Measurements from ENCODE around the gene SPESP1.
"Not testable (repeated sequence)": the region's sequence is repeated elsewhere in the genome, so short reads cannot be mapped to it uniquely, and the experiment has no call there.

SPESP1 gene

GRCh38 chr15:68966996-68967395 is 36.7 kb downstream of the SPESP1 start:
- no peak for ATAC-seq

DNA sequence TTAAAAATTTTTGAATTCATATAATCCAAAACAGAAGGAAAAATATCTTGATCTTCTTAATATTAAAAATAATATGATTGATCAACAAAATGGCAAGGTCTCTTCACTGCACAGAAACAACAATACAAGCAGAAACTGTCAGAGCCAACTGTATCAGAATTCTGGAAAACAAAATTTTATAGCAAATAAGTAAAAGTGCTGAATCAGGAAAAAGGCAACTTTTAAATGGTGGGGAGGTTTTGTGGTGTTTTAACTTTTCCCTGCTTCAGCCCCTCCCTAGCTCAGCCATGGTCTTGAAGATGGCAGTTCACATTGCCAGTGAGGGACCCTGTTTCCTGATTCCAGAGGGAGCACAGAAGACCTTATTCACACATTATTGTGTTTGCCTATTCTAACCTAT is 37.6 kb downstream of the SPESP1 start:
- no peak for ATAC-seq

GRCh38 chr15:68969298-68969697 is 39.0 kb downstream of the SPESP1 start:
- ATAC-seq = no peak

DNA sequence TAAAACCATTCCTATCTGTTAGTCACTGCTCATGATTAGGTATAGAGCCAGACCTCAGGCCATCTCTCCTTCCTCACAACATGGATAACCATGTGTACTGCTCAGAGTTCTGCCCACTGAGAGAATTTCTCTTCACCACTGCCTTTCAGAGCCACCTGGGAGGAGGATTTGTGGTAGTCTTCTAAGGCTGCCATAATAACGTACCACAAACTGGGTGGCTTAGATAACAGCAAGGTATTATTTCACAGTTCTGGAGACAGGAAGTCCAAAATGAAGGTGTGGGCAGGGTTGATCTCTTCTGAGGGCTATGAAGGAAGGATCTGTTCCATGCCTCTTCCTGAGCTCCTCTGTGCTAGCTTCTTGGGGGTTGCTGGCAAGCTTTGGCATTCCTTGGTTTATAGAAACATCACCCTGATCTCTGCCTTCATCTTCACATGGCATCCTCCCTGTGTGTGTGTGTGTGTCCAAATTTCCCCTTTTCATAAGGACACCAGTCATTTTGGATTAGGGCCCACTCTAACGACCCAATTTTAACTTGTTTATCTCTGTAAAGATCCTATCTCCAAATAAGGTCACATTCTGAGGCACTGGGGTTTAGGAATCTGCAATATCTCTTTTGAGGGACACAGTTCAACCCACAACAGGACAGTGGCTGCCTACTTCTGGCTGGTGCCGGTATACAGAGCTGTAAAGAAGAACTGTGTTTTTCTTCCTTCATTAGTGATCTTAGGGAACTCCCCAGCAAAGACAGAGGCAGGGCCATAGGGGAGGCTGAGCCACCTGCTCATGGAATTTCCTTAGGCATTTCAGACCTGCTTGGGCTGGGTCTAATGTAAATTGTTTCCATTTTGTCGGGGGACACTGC is 42.1 kb downstream of the SPESP1 start:
- no peak for ATAC-seq

DNA sequence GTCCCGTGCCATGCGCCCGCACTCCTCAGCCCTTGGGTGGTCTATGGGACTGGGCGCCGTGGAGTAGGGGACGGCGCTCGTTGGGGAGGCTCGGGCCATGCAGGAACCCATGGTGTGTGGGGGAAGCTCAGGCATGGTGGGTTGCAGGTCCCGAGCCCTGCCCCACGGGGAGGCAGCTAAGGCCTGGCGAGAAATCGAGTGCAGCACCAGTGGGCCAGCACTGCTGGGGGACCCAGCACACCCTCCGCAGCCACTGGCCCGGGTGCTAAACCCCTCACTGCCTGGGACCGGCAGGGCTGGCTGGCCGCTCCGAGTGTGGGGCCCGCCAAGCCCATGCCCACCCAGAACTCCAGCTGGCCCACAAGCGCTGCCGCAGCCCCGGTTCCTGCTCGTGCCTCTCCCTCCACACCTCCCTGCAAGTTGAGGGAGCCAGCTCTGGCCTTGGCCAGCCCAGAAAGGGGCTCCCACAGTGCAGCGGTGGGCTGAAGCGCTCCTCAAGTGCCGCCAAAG is 45.4 kb downstream of the SPESP1 start:
- not testable (repeated sequence) for ATAC-seq

DNA sequence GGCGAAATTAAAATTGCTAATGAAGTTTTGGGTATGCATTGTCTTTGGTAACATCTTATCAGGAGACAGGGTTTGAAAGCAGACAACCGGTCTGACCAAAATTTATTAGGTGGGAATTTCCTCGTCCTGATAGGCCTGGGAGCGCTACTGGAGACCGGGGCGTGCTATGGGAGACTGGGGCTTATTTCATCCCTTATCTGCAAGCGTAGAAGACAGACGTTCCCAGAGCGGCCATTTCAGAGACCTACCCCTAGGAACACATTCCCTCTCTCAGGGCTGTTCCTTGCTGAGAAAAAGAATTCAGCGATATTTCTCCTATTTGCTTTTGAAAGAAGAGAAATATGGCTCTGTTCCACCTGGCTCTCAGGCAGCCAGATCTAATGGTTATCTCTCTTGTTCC is 47.1 kb downstream of the SPESP1 start:
- ATAC-seq = not testable (repeated sequence)

DNA sequence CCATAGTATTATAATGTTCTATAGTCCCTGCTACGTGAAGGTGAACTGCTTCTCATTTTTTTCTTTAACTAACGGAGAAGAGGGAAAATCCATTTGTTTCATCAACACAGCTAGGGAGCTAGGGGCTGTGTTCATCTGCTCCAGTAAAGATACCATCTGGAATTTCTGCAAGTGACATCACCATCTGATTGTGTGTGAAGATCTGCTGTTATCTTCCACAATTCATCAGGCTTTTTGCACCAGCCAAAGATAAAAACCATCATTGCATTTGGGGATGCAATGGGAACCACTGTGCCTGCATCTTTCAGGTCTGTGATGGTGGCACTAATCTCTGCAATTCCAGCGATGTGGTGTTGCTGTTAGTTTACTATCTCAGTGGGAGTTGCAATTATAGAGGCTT is 48.7 kb downstream of the SPESP1 start:
- ATAC-seq = no peak

GRCh38 chr15:68979816-68980215 is 49.5 kb downstream of the SPESP1 start:
- ATAC-seq = no peak

DNA sequence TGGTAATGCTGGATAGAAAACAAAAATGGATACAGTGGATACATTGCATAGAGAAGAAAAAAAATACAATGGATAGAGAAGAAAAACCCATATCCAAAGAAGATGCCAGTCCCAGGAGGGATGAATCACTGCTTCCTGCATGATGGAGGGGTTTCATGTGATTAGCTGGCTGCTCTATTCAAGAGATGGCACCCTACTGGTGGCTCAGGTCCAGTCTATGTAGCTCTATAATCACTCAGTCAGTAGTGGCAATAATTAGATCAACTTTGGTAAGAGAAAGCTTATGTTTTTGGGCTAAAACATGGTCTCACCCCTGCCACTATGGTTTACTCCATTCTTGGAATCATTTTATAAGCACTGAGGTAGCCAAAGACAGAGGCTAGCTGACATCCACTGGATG is 50.5 kb downstream of the SPESP1 start:
- no peak for ATAC-seq

GRCh38 chr15:68981941-68982340 is 51.6 kb downstream of the SPESP1 start:
- ATAC-seq = no peak

- ATAC-seq = no peak
These were observed 52.7 kb downstream of the SPESP1 start for GRCh38 chr15:68982976-68983563.

- ATAC-seq = no peak
These were observed 53.7 kb downstream of the SPESP1 start for GRCh38 chr15:68983961-68984481.

DNA sequence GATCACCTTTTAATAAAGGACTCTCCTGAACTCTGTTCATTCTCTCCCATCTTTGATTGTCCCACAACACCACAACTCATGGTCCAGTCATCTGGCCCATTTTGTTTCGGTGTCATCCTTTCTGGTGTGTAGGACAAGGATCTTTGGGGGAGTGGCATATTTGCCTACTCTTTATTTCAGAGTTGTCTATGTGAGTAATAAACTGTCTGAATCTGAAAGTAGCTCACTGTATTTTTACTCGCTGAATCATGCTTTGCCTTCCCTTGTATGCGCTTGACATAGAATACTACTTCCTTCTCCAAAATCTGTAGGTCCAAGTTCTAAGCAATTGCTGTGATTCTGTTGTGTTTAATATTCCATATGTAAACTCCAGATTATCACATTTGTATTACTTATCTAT is 54.3 kb downstream of the SPESP1 start:
- ATAC-seq = no peak

- no peak for ATAC-seq
These were observed 55.1 kb downstream of the SPESP1 start for GRCh38 chr15:68985361-68985891.

DNA sequence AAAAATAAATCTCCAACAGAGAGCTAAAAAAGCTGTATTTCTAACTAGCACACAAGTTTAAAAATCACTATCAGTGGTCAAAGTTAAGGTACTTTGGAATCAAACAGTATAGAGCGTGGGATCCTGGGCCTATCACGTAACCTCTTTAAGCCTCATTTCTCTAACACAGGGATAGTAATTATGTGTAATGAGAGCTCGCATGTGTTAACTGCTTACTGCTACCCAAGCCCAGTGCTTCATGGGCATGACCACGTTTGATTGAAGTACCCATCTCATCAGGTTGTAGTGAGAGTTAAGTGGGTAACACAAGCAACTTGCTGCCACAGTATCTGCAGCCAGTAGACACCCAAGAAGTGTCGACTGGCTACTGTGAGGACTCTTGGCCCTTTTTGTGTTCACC is 56.0 kb downstream of the SPESP1 start:
- no peak for ATAC-seq

DNA sequence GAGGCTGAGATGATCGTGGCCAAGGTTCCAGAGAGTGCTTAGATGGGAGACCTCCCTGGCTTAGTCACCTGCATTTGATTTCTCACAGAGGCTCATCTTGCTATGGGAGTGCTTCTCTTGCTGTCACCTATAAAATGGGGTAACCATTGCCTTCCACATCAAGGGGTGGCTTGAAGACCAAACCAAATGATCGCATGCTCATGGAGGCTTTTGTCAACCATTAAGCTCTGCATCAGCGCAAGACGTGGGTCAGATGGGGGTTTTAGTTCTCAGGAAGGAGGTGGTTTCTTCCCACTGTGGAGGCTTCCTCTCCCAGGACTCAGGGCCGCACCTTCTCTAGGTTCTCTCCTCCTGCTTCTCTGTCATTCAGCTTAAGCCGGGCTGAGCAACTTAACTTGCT is 56.8 kb downstream of the SPESP1 start:
- no peak for ATAC-seq

- no peak for ATAC-seq
These were observed 57.4 kb downstream of the SPESP1 start for GRCh38 chr15:68987676-68988075.

- no peak for ATAC-seq
These were observed 59.4 kb downstream of the SPESP1 start for GRCh38 chr15:68989541-68990230.

DNA sequence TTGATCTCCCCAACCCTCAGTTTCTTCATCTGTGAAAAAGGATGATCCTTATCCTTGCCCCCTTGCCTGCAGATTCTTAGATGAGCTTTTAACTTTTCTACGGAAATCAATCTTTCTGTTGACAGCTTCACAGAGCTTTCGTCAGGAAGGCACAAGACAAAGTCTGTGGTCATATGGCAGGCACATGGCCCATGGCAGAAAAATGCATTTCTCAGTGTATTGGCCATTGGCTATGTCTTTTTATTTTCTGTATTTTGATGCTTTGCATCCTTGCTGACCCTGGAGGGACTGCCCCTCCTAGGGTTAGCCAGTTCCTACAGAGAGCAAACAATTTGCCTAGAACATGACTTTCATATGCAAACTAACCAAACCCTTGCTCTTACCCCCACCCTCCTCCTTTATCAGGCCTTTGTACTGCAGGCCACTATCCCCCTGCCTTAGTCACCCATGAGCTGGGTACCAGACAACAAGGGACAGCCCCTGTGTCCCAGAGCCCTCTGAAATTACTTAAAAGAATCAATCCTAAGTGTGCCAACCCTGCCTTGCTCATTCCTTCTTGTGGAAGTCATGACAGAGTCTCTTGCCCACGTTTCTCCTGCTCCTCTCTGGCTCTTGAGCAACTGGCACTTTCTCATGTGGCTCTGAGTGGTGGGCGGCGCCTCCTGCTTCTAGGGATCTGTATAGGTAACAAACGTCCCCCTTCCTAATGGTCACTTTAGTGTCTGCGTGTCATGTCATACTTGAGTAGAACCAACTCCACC is 60.1 kb downstream of the SPESP1 start:
- ATAC-seq = no peak

GRCh38 chr15:68990992-68991500 is 60.7 kb downstream of the SPESP1 start:
- no peak for ATAC-seq

GRCh38 chr15:68991723-68992122 is 61.4 kb downstream of the SPESP1 start:
- ATAC-seq = no peak

DNA sequence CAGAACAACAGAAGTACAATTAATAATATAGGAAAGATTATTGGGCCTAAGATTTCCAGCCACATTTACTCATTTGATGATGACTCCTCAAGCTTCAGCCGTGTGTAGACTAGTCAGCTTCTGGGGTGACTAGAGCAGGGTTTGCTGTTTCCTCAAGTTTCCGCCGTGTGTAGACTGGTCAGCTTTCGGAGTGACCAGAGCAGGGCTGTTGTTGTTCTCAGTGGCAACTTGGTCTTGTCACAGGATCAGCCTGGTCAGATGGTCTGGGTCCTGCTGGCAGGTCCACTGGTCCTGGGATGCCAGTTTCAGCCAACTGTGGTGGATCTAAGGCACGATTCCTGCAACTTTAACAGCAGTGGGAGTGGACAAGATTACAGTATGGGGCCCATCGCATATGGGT is 62.4 kb downstream of the SPESP1 start:
- ATAC-seq = no peak

Measured in activated CD4-positive, CD25-positive, alpha-beta regulatory T cell treated with anti-CD3 and anti-CD28 coated beads, Interleukin-2, amount 50 U/mL, for 24 hours (primary cell).